ENCODE results near the gene MUC20. TPM values are rescaled to one million over a fixed set of nuclear protein-coding genes. Genes with fewer than 3 reads are reported as not detected.

The MUC20 gene
- total and polyA plus RNA-seq, 2 of the 8 experiments (the other 6 are each of a cell fraction or from before 2014, with no cell fraction given), result 0.24 to 0.26 TPM

DNA sequence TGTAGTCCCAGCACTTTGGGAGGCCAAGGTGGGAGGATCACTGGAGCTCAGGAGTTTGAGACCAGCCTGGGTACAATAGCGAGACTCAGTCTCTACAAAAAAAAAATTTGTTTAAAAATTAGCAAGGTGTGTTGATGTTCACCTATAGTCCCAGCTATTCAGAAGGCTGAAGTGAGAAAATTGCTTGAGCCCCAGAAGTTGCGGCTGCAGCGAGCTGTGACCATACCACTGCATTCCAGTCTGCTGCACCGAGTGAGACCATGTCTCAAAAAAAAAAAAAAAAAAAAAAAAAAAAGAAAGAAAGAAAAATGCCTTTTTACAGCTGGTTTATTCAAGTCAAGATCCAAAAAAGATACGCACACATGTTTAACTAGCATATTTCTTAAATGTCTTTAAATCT, 17.0 kb upstream of the MUC20 start (continued):
- TF ChIP-seq CEBPB (IDR thresholded peaks at IDR 0.05; ENCODE audit: low read depth, low read length), result no peak
- no peak for TF ChIP-seq EP300 (IDR thresholded peaks at IDR 0.05; ENCODE audit: borderline replicate concordance in 1 of 2, low read depth in 2 of 2, low read length in 2 of 2)
- TF ChIP-seq, protein P1, sequence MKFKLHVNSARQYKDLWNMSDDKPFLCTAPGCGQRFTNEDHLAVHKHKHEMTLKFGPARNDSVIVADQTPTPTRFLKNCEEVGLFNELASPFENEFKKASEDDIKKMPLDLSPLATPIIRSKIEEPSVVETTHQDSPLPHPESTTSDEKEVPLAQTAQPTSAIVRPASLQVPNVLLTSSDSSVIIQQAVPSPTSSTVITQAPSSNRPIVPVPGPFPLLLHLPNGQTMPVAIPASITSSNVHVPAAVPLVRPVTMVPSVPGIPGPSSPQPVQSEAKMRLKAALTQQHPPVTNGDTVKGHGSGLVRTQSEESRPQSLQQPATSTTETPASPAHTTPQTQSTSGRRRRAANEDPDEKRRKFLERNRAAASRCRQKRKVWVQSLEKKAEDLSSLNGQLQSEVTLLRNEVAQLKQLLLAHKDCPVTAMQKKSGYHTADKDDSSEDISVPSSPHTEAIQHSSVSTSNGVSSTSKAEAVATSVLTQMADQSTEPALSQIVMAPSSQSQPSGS (IDR thresholded peaks at IDR 0.05; ENCODE audit: low read length), result no peak

Data from H1 (cell line).